Naive thymus-derived CD8-positive, alpha-beta T cell (primary cell): ENCODE results near the gene ZC3H18. TPM values are rescaled to one million over a fixed set of nuclear protein-coding genes. Genes with fewer than 3 reads are reported as not detected.

ENCODE experiments used
- ATAC-seq, 2 donors: fragments of 150-1000 bp; cut with Tn5 transposase in 1 of 2; sonication (Bioruptor Pico), chemical (Tn5 transposase) in 1 of 2; 1 replicate in 1 of 2; 2 replicates in 1 of 2; pipeline ENCODE4 v1.10.0; 2021; ENCODE audit warnings: mild to moderate bottlenecking in 2 of 2, moderate library complexity in 2 of 2
- POLR2A ChIA-PET: fragments of 350-600 bp; sonication (Branson Sonifier 250); formaldehyde crosslinking; loops from one replicate; lab custom pipeline; 2021; ENCODE audit warnings: antibody characterized with exemption; lab: Charles Lee
- DNase-seq, 10 donors: peaks; one replicate each; pipeline versions ENCODE4 v3.0.0 to v3.0.0-alpha.2; 2020 to 2022
- H3K27ac Mint-ChIP-seq, 10 donors: one replicate each; pipeline ENCODE4 v1.8.0; 2020 to 2022; ENCODE audit warnings: mild to moderate bottlenecking in 10 of 10, mixed read lengths in 10 of 10, moderate library complexity in 4 of 10, inconsistent platforms in 1 of 10
- H3K27me3 Mint-ChIP-seq, 5 donors: one replicate each; pipeline ENCODE4 v1.8.0; 2021 to 2022; ENCODE audit warnings: mixed read lengths in 5 of 5
- H3K36me3 Mint-ChIP-seq, 3 donors: one replicate each; pipeline ENCODE4 v1.8.0; 2020 to 2022; ENCODE audit warnings: mixed read lengths in 3 of 3, mild to moderate bottlenecking in 2 of 3, inconsistent platforms in 1 of 3
- H3K4me1 Mint-ChIP-seq, 4 donors: one replicate each; pipeline ENCODE4 v1.8.0; 2021 to 2022; ENCODE audit warnings: mixed read lengths in 4 of 4
- H3K4me3 Mint-ChIP-seq, 10 donors: one replicate each; pipeline ENCODE4 v1.8.0; 2020 to 2022; ENCODE audit warnings: mild to moderate bottlenecking in 10 of 10, mixed read lengths in 10 of 10, moderate library complexity in 6 of 10, inconsistent platforms in 1 of 10
- H3K9me3 Mint-ChIP-seq, 9 donors: one replicate each; pipeline ENCODE4 v1.8.0; 2020 to 2022; ENCODE audit warnings: mixed read lengths in 9 of 9, mild to moderate bottlenecking in 3 of 9, inconsistent platforms in 1 of 9, moderate library complexity in 1 of 9
- polyA plus RNA-seq, 3 donors: library from polyadenylated mRNA; unstranded; fragments of 300-500 nt; fragmentation: Illumina TruSeq; gene quantifications; one replicate each; pipeline ENCODE4 v1.2.3, GENCODE V29; 2021
- total RNA-seq, 8 experiments: library from RNA in 2 of 8; stranded (reverse) in 2 of 8; gene quantifications; one replicate each; pipeline ENCODE4 v1.2.3 and lab custom pipeline; 2021 to 2026

Gene ZC3H18
- total and polyA plus RNA-seq, 5 experiments from 2014 or later: 7.3 to 81.2 (median 25.1) TPM

GRCh38 chr16:88634141-88634993 is 64.2 kb downstream of the ZC3H18 start:
- ATAC-seq (peak; percentile 43 to 47), DNase-seq (peak in 7 of 10 donors; percentile 39 to 55 (median 46))
- H3K4me1 Mint-ChIP-seq: peaks cover 11 to 44% (median 38%) of the 10 kb centered on the region in 4 donors
- H3K4me3 Mint-ChIP-seq: peak overlapping the region; percentile 42 to 85 (median 80)
- H3K27me3 Mint-ChIP-seq: peaks cover 0 to 10% (median 2%) of the 10 kb centered on the region in 5 donors
- peaks cover 0 to 2% (median 0%) of the 10 kb centered on the region in 9 donors for H3K9me3 Mint-ChIP-seq
- H3K36me3 Mint-ChIP-seq: peaks cover 0 to 23% (median 2%) of the 10 kb centered on the region in 3 donors
- POLR2A ChIA-PET: interaction anchor here (0.7 to 1.6 kb wide), 4 partner anchors 14 to 66 kb away, joined by 3 to 11 read pairs (median 4); no protein-coding TSS in a partner anchor
- H3K27ac Mint-ChIP-seq: peak overlapping the region in 5 of 10 donors; percentile 31 to 90 (median 59)

DNA sequence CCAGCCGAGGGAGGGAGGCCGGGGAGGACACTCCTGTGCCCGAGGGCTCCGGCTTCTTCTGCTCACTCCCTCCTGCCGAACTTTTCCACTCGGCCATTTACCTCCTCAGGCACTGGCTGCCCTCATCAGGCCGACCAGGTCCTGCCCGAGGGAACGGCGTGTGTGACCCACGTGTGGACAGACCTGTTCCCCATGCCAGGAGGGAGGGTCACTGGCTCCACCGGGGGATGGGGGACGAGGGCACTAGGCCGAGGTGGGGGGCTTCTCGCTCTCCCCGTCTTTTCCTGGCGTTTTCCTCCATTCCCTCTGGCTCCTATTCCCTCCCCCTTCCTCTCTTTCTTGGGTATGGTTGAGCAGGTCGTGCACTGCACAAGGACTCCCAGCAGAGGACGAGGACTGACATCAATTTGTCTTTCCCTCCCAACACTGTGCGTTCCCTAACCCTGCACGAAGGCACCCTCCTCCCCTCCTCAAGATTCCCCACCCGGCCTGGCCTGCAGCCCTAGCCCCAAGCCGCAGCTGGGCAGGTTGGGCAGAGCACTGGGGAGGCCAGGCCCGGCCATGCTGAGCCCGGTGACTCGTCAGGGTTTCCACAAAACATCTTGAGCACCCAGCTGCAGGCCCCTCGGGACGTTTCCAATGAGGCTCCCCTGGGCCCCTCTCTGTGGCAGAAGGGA is 64.9 kb downstream of the ZC3H18 start:
- POLR2A ChIA-PET: interaction anchor here (2.0 kb wide), 1 partner anchor 67 kb away, joined by 6 read pairs; no protein-coding TSS in a partner anchor
- ATAC-seq (no peak), DNase-seq (no peak)
- peaks cover 0 to 10% (median 2%) of the 10 kb centered on the region in 5 donors for H3K27me3 Mint-ChIP-seq
- H3K9me3 Mint-ChIP-seq: peaks cover 0 to 2% (median 0%) of the 10 kb centered on the region in 9 donors
- peak overlapping the region; percentile 48 to 83 (median 78) for H3K4me3 Mint-ChIP-seq
- peaks cover 13 to 49% (median 42%) of the 10 kb centered on the region in 4 donors for H3K4me1 Mint-ChIP-seq
- peaks cover 0 to 17% (median 0%) of the 10 kb centered on the region in 3 donors for H3K36me3 Mint-ChIP-seq
- peak overlapping the region in 6 of 10 donors; percentile 12 to 89 (median 68) for H3K27ac Mint-ChIP-seq

DNA sequence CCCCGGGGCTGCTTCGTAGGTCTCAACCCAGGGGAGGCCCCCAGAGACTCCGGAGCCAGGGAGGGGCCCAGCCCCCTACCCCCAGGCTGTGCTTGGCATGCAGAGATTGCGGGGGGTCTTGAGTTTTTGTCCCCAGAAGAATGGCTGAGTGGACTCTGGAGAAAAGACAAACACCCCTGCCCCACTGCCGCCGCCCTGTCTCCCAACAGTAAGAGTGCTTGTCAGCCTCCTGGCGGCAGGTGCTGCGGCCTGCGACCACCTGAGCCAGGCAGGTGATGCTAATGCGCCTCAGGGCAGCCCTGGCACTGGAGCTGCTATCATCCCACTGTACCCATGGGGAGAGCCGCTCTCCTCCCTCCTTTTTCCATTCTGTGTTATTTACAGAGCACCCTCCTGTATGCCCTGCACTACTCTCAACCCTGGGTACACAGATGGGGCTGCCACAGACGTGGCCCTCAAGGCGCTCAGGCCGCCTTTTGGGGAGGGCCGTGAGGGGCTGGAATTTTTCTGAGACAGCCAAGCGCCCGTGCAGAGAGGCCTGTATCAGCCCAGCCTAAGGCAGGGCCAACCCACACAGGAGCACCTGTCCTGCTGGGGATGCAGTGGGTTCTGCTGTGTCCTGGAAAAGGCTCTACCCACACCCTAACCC is 65.6 kb downstream of the ZC3H18 start:
- Mint-ChIP-seq H3K27ac (peak overlapping the region in 4 of 10 donors; percentile 49 to 90 (median 66)), H3K27me3 (peaks cover 0 to 10% (median 3%) of the 10 kb centered on the region in 5 donors), H3K4me3 (peak overlapping the region; percentile 14 to 81 (median 48)), H3K4me1 (peaks cover 15 to 54% (median 48%) of the 10 kb centered on the region in 4 donors), H3K9me3 (peaks cover 0 to 2% (median 0%) of the 10 kb centered on the region in 9 donors), H3K36me3 (peaks cover 0 to 17% (median 0%) of the 10 kb centered on the region in 3 donors)
- POLR2A ChIA-PET: interaction anchor here (2.0 to 5.7 kb wide), 2 partner anchors 13 to 66 kb away, joined by 6 to 48 read pairs; no protein-coding TSS in a partner anchor
- DNase-seq (no peak), ATAC-seq (no peak)

DNA sequence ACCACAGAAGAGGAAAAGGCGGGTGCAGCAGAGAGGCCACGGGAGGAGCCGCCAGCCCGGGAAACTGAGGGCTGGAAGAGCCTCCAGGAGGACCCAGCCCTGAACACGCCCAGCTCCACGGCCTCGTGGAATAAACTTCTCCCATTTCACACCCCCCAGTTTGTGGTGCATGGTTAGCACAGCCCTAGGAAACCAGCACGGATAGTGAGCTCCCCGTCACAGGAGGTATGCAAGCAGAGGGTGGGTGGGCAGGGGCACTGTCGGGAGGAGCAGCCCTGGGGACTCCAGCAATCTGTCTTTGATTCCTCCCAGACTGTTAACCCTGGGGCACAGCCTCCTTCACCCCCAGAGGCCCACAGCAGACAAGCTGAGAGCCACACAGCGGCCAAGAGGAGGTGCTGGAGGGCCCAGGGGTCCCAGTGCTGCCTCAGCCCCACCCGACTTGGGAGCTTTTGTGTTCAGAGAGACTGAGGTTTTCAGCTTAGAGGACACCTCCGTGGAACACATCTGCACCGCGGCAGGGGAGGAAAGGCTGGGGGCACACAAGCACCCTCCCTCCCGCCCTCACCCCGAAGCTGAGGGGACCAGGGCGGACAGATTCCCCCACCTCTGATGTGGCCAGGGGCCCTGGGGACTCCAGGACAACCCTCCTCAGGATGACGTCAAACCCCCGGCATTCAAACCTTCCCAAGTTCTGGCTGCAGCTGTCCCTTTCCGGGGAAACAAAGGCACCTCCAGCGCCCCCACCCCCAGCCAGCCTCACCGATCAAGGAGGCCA is 66.5 kb downstream of the ZC3H18 start:
- Mint-ChIP-seq H3K27me3 (peaks cover 0 to 10% (median 3%) of the 10 kb centered on the region in 5 donors), H3K4me1 (peaks cover 15 to 59% (median 50%) of the 10 kb centered on the region in 4 donors), H3K4me3 (peak overlapping the region in 8 of 10 donors; percentile 23 to 81 (median 56)), H3K9me3 (peaks cover 0 to 2% (median 0%) of the 10 kb centered on the region in 9 donors), H3K27ac (peak overlapping the region in 7 of 10 donors; percentile 37 to 92 (median 68)), H3K36me3 (peaks cover 0 to 8% (median 0%) of the 10 kb centered on the region in 3 donors)
- DNase-seq (peak in 1 of 10 donors; percentile 65), ATAC-seq (no peak)
- POLR2A ChIA-PET: interaction anchor here (0.6 to 5.7 kb wide), 13 partner anchors 12 to 1017 kb away, joined by 3 to 48 read pairs (median 4); partner anchors contain the start of genes MVD, TRAPPC2L and ZC3H18

DNA sequence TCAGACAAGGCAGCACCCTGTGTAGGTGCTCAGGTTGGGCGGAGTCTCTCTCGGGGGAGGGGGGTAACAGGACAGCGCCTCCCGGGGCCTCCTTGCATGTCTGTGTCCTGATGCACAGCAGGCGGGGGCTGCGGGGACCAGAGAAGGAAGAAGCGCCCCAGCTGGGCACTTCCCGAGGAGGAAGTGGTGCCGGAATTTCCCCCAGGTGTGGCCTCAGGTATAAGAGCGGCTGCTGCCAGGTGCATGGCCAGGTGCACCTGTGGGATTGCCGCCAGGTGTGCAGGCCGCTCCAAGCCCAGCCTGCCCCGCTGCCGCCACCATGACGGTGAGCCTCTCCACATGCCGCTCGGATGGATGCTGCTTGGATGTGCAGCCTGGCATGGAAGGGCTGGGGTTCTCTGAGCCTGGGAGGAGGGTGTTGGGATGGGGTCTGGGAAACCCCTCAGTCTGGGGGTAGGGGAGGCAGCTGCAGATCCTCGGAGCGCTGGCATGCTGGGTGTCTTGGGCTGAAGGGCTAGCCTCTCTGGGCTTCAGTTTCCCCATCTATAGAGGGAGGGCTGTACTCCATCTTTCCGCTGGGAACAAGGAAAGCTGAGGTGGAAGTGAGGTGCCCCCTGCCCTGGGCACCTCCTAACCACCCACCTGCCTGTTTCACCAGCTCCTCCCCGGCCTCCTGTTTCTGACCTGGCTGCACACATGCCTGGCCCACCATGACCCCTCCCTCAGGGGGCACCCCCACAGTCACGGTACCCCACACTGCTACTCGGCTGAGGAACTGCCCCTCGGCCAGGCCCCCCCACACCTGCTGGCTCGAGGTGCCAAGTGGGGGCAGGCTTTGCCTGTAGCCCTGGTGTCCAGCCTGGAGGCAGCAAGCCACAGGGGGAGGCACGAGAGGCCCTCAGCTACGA is 68.4 kb downstream of the ZC3H18 start, which contains the start of gene IL17C:
IL17C (plus strand) TSS at position 250 of the 908 bp plus-strand sequence; CDS start at position 320, 70 bp downstream.
- POLR2A ChIA-PET: interaction anchor here (0.6 to 5.7 kb wide), 3 partner anchors 10 to 132 kb away, joined by 3 to 48 read pairs (median 6); no protein-coding TSS in a partner anchor
- peak within 1 kb of the TSS in 9 of 10 donors; percentile 12 to 77 (median 61) for H3K4me3 Mint-ChIP-seq
- peaks cover 17 to 60% (median 55%) of the 10 kb centered on the region in 4 donors for H3K4me1 Mint-ChIP-seq
- H3K27ac Mint-ChIP-seq: peak within 1 kb of the TSS in 8 of 10 donors; percentile 30 to 92 (median 70)
- peaks cover 0 to 8% (median 0%) of the 10 kb centered on the region in 3 donors for H3K36me3 Mint-ChIP-seq
- peaks cover 0 to 10% (median 3%) of the 10 kb centered on the region in 5 donors for H3K27me3 Mint-ChIP-seq
- peaks cover 0 to 2% (median 0%) of the 10 kb centered on the region in 9 donors for H3K9me3 Mint-ChIP-seq
- DNase-seq (peak in 1 of 10 donors; percentile 22), ATAC-seq (peak in 1 of 2 donors; percentile 12)

DNA sequence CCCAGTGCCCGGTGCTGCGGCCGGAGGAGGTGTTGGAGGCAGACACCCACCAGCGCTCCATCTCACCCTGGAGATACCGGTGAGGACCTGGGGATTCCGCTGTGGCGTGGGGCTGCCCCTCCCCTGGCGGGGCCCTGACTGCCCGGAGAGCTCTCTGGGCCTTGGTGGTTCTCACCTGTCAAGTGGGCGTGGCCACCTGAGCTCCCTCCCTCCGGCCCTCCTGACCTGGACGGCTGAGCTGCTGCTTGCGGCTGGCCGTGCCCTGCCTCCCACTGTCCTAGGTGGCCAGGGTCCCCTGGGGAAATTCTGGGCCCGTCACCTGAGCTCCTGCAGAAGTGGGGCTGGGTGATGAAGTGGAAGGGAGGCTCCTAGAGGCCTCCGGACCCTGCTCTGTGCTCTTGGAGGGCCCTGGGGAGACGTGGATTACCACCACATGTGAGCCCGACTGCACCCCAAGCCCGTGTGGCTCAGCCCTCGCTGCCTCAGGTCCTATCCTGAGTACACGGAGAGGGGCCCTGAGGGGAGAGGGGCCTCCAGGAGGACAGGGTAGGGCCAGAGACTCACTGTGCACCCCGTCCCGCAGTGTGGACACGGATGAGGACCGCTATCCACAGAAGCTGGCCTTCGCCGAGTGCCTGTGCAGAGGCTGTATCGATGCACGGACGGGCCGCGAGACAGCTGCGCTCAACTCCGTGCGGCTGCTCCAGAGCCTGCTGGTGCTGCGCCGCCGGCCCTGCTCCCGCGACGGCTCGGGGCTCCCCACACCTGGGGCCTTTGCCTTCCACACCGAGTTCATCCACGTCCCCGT is 69.2 kb downstream of the ZC3H18 start:
- peak in 1 of 2 donors; percentile 30 for ATAC-seq
- DNase-seq: no peak

DNA sequence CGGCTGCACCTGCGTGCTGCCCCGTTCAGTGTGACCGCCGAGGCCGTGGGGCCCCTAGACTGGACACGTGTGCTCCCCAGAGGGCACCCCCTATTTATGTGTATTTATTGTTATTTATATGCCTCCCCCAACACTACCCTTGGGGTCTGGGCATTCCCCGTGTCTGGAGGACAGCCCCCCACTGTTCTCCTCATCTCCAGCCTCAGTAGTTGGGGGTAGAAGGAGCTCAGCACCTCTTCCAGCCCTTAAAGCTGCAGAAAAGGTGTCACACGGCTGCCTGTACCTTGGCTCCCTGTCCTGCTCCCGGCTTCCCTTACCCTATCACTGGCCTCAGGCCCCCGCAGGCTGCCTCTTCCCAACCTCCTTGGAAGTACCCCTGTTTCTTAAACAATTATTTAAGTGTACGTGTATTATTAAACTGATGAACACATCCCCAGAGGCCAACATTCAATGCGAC is 69.9 kb downstream of the ZC3H18 start:
- no peak for DNase-seq
- peaks cover 0 to 2% (median 0%) of the 10 kb centered on the region in 9 donors for H3K9me3 Mint-ChIP-seq
- H3K4me1 Mint-ChIP-seq: peaks cover 19 to 65% (median 59%) of the 10 kb centered on the region in 4 donors
- POLR2A ChIA-PET: interaction anchor here (1.0 to 5.7 kb wide), 4 partner anchors 8 to 218 kb away, joined by 3 to 48 read pairs (median 5); no protein-coding TSS in a partner anchor
- peak overlapping the region in 6 of 10 donors; percentile 36 to 64 (median 47) for H3K4me3 Mint-ChIP-seq
- H3K36me3 Mint-ChIP-seq: peaks cover 0 to 18% (median 0%) of the 10 kb centered on the region in 3 donors
- peaks cover 0 to 10% (median 3%) of the 10 kb centered on the region in 5 donors for H3K27me3 Mint-ChIP-seq
- no peak for ATAC-seq
- peak overlapping the region in 7 of 10 donors; percentile 40 to 57 (median 52) for H3K27ac Mint-ChIP-seq

More for the DNA sequence above, 69.2 kb downstream of the ZC3H18 start:
- Mint-ChIP-seq H3K4me3 (peak overlapping the region in 4 of 10 donors; percentile 26 to 64 (median 46)), H3K9me3 (peaks cover 0 to 2% (median 0%) of the 10 kb centered on the region in 9 donors), H3K27me3 (peaks cover 0 to 10% (median 3%) of the 10 kb centered on the region in 5 donors), H3K36me3 (peaks cover 0 to 13% (median 0%) of the 10 kb centered on the region in 3 donors), H3K4me1 (peaks cover 19 to 60% (median 56%) of the 10 kb centered on the region in 4 donors), H3K27ac (peak overlapping the region in 2 of 10 donors; percentile 52)
- POLR2A ChIA-PET: interaction anchor here (1.0 to 5.7 kb wide), 4 partner anchors 9 to 218 kb away, joined by 3 to 48 read pairs (median 5); no protein-coding TSS in a partner anchor

- no peak for ATAC-seq
- Mint-ChIP-seq H3K4me3 (peak overlapping the region in 4 of 10 donors; percentile 24 to 64 (median 46)), H3K36me3 (peaks cover 0 to 22% (median 0%) of the 10 kb centered on the region in 3 donors), H3K4me1 (peaks cover 19 to 63% (median 58%) of the 10 kb centered on the region in 4 donors), H3K9me3 (peaks cover 0 to 2% (median 0%) of the 10 kb centered on the region in 9 donors), H3K27me3 (peaks cover 0 to 10% (median 3%) of the 10 kb centered on the region in 5 donors), H3K27ac (peak overlapping the region in 6 of 10 donors; percentile 34 to 63 (median 54))
- DNase-seq: no peak
- POLR2A ChIA-PET: interaction anchor here (1.0 to 5.7 kb wide), 4 partner anchors 8 to 217 kb away, joined by 3 to 48 read pairs (median 4); no protein-coding TSS in a partner anchor
Observed at GRCh38 chr16:88640498-88641247, 70.5 kb downstream of the ZC3H18 start.
